Measurements from ENCODE around the gene DDAH2. TPM values are rescaled to one million over a fixed set of nuclear protein-coding genes. Genes with fewer than 3 reads are reported as not detected.

Gene DDAH2
- polyA plus RNA-seq, 1 donor, result 108 TPM

GRCh38 chr6:31732029-31732428 is 2.9 kb upstream of the DDAH2 start:
- no peak for DNase-seq (ENCODE audit: low read depth)

GRCh38 chr6:31730631-31731086 is 1.6 kb upstream of the DDAH2 start:
- DNase-seq (ENCODE audit: low read depth), result no peak

GRCh38 chr6:31729979-31730630 is 1.0 kb upstream of the DDAH2 start:
- peak; percentile 74 for DNase-seq (ENCODE audit: low read depth)

- DNase-seq (ENCODE audit: low read depth), result peak; percentile 87
Observed at GRCh38 chr6:31729515-31729978, 448 bp upstream of the DDAH2 start.

GRCh38 chr6:31727717-31728671 is 1.1 kb downstream of the DDAH2 start:
- DNase-seq (ENCODE audit: low read depth), result no peak

GRCh38 chr6:31727034-31727716 is 1.9 kb downstream of the DDAH2 start:
- no peak for DNase-seq (ENCODE audit: low read depth)

GRCh38 chr6:31725502-31726350 is 3.4 kb downstream of the DDAH2 start:
- no peak for DNase-seq (ENCODE audit: low read depth)

- DNase-seq (ENCODE audit: low read depth), result no peak
Observed at GRCh38 chr6:31723980-31724691, 5.0 kb downstream of the DDAH2 start.

GRCh38 chr6:31723245-31723979 is 5.7 kb downstream of the DDAH2 start, which contains the start of gene MPIG6B:
MPIG6B (plus strand) TSS chr6:31723373; CDS start chr6:31723384, 11 bp downstream.
- DNase-seq (ENCODE audit: low read depth), result no peak

GRCh38 chr6:31722173-31722572 is 6.9 kb downstream of the DDAH2 start:
- no peak for DNase-seq (ENCODE audit: low read depth)

GRCh38 chr6:31721351-31722020 is 7.6 kb downstream of the DDAH2 start, which contains the start of gene LY6G6C:
LY6G6C (minus strand) TSS chr6:31721746; CDS start chr6:31721679, 67 bp downstream.
- no peak for DNase-seq (ENCODE audit: low read depth)

GRCh38 chr6:31720196-31720770 is 8.8 kb downstream of the DDAH2 start:
- DNase-seq (ENCODE audit: low read depth), result no peak

- DNase-seq (ENCODE audit: low read depth), result no peak
Observed at GRCh38 chr6:31719001-31719400, 10.1 kb downstream of the DDAH2 start.

- no peak for DNase-seq (ENCODE audit: low read depth)
Observed at GRCh38 chr6:31718265-31718664, 10.8 kb downstream of the DDAH2 start.

GRCh38 chr6:31717499-31718222 is 11.4 kb downstream of the DDAH2 start:
- no peak for DNase-seq (ENCODE audit: low read depth)

GRCh38 chr6:31715022-31715958 is 13.8 kb downstream of the DDAH2 start, which contains the start of gene LY6G6D:
LY6G6D (plus strand) TSS chr6:31715348; CDS start chr6:31715356, 8 bp downstream.
- DNase-seq (ENCODE audit: low read depth), result no peak
